Fibroblast of mammary gland (primary cell): ENCODE data around the gene NMBR.
"Not testable (repeated sequence)": the region's sequence is repeated elsewhere in the genome, so short reads cannot be mapped to it uniquely, and the experiment has no call there.

Experiments used
- DNase-seq: peaks from one replicate; pipeline ENCODE4 v3.0.0-alpha.2; 2010; ENCODE audit warnings: low read depth
- H3K4me3 ChIP-seq: 2 replicates; pipeline ENCODE4 v1.5.1; 2011; ENCODE audit warnings: low read depth, mild to moderate bottlenecking, low read length, moderate library complexity; ENCODE audit not compliant: control insufficient read depth
- CTCF ChIP-seq: conservative IDR thresholded peaks from 2 replicates; pipeline ENCODE4 v1.5.1; 2011; ENCODE audit warnings: low read depth, low read length, inconsistent platforms; ENCODE audit not compliant: control insufficient read depth, insufficient read depth

The NMBR gene

GRCh38 chr6:142112451-142113061 is 34.4 kb downstream of the NMBR start:
- DNase-seq, result peak; percentile 80
- peak; percentile 83 for TF ChIP-seq CTCF
- no peak overlapping the region for H3K4me3 ChIP-seq

GRCh38 chr6:142110820-142111219 is 36.1 kb downstream of the NMBR start:
- H3K4me3 ChIP-seq, DNase-seq: not testable (repeated sequence)

- not testable (repeated sequence) for H3K4me3 ChIP-seq, DNase-seq
Observed at GRCh38 chr6:142104820-142105219, 42.1 kb downstream of the NMBR start.

- DNase-seq, result peak; percentile 47
- H3K4me3 ChIP-seq, result no peak overlapping the region
- no peak for TF ChIP-seq CTCF
Observed at GRCh38 chr6:142088858-142089216, 58.1 kb downstream of the NMBR start.

- DNase-seq, result no peak
- no peak overlapping the region for H3K4me3 ChIP-seq
- TF ChIP-seq CTCF, result no peak
Observed at GRCh38 chr6:142087950-142088857, 58.7 kb downstream of the NMBR start.

- DNase-seq, result no peak
- no peak overlapping the region for H3K4me3 ChIP-seq
- no peak for TF ChIP-seq CTCF
Observed at GRCh38 chr6:142079130-142079529, 67.8 kb downstream of the NMBR start.

GRCh38 chr6:142075516-142076101 is 71.3 kb downstream of the NMBR start:
- no peak overlapping the region for H3K4me3 ChIP-seq
- TF ChIP-seq CTCF, result no peak
- DNase-seq, result no peak
